Thyroid gland (tissue), 4 donors: ENCODE measurements around the gene POF1B. TPM values are rescaled to one million over a fixed set of nuclear protein-coding genes. Genes with fewer than 3 reads are reported as not detected.

Experiments
- DNase-seq, 2 donors: peaks; one replicate each; pipeline ENCODE4 v3.0.0-alpha.2; 2019
- H3K27ac ChIP-seq, 3 donors: fragments of 200-600 bp; sonication (generic); 1 replicate in 2 of 3; 2 replicates in 1 of 3; pipeline ENCODE4 v1.5.1; 2016 to 2019; ENCODE audit warnings: mild to moderate bottlenecking in 1 of 3, moderate library complexity in 1 of 3
- H3K27me3 ChIP-seq: fragments of 200-600 bp; sonication (generic); one replicate; pipeline ENCODE4 v1.5.1; 2019
- H3K36me3 ChIP-seq, 2 donors: fragments of 200-600 bp; sonication (generic); one replicate each; pipeline ENCODE4 v1.5.1; 2016 to 2019
- H3K4me1 ChIP-seq, 2 donors: fragments of 200-600 bp; sonication (generic); one replicate each; pipeline ENCODE4 v1.5.1; 2017 to 2019
- H3K4me3 ChIP-seq, 3 donors: fragments of 200-600 bp; sonication (generic); replicated peaks in 1 of 3; 1 replicate in 2 of 3; 2 replicates in 1 of 3; pipeline ENCODE4 v1.5.1; 2016; ENCODE audit warnings: mild to moderate bottlenecking in 1 of 3
- H3K9me3 ChIP-seq: fragments of 200-600 bp; sonication (generic); one replicate; pipeline ENCODE4 v1.5.1; 2017
- POLR2A ChIP-seq, 2 donors: fragments of 450-650 bp; IDR thresholded peaks; one replicate each; pipeline ENCODE4 v1.6.1; 2017; ENCODE audit warnings: antibody characterized with exemption in 2 of 2, mild to moderate bottlenecking in 2 of 2, moderate library complexity in 1 of 2
- WGBS, 2 donors: methylation state at CpG; one replicate each; pipeline ENCODE4 v1.1.5; 2017; 5-methylcytosine and 5-hydroxymethylcytosine counted together
- intact Hi-C: fragments of 100-400 bp; cut with DNase I; formaldehyde crosslinking; loops from one replicate; pipeline ENCODE4 v1.15.1; 2023
- total RNA-seq, 4 donors: library from RNA; depleted of rRNA; stranded (reverse); fragments of >200 nt; gene quantifications; one replicate each; pipeline ENCODE4 v1.2.3, GENCODE V29; 2016
- TF ChIP-seq, protein P1 (sequence below), 6 experiments: fragments of 200-600 bp in 3 of 6; fragments of 450-650 bp in 3 of 6; sonication (generic) in 3 of 6; IDR thresholded peaks; one replicate each; pipeline ENCODE4 v1.5.1; 2016 to 2019; ENCODE audit warnings: antibody characterized with exemption in 6 of 6, mild to moderate bottlenecking in 2 of 6, inconsistent platforms in 1 of 6, moderate library complexity in 1 of 6

Gene POF1B
- total RNA-seq, 4 donors from 2014 or later = 2.1 to 4.7 (median 3.2) TPM

DNA sequence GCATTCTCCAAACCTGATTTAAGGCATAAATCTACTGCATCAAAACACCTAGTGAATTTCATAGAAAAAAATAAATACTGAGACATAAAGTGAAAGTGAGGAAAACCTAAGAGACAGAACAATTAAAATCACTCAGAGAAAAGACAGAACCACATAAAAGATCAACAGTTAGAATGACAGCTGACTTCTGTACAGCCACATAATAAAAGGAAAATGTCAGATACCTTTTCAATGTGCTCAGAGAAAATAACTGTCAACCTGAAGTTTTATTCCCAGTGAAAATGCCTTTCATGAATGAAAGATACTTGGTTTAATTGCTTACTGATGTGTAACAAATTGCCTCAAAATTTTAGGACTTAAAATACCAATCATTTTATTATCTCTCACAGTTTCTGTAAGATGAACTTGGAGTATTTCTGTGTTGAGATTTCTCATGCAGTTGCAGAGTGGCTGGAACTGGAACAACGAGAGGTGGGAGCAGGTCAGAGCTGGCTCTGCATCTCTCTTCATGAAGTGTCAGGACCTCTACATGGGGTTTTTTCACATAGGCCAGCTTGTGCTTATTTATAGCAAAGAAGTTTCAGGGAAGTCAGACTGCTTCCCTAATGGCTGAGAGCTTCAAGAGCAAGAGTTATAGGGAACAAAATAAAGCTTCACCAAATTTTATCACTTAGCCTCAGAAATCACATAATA lies 11.9 kb upstream of the POF1B start:
- Histone ChIP-seq H3K36me3 (no peaks in the 10 kb centered on the region), H3K4me1 (no peaks in the 10 kb centered on the region), H3K4me3 (no peak overlapping the region), H3K27ac (no peak overlapping the region), H3K27me3 (no peaks in the 10 kb centered on the region), H3K9me3 (no peaks in the 10 kb centered on the region)
- no peak for DNase-seq
- 22 to 25% methylated on average over 1 of the region's 1 CpG for WGBS, 2 donors
- TF ChIP-seq, protein P1, sequence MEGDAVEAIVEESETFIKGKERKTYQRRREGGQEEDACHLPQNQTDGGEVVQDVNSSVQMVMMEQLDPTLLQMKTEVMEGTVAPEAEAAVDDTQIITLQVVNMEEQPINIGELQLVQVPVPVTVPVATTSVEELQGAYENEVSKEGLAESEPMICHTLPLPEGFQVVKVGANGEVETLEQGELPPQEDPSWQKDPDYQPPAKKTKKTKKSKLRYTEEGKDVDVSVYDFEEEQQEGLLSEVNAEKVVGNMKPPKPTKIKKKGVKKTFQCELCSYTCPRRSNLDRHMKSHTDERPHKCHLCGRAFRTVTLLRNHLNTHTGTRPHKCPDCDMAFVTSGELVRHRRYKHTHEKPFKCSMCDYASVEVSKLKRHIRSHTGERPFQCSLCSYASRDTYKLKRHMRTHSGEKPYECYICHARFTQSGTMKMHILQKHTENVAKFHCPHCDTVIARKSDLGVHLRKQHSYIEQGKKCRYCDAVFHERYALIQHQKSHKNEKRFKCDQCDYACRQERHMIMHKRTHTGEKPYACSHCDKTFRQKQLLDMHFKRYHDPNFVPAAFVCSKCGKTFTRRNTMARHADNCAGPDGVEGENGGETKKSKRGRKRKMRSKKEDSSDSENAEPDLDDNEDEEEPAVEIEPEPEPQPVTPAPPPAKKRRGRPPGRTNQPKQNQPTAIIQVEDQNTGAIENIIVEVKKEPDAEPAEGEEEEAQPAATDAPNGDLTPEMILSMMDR (IDR thresholded peaks at IDR 0.05) = no peak
- TF ChIP-seq POLR2A (IDR thresholded peaks at IDR 0.05) = no peak
- intact Hi-C loops = no loop called here

DNA sequence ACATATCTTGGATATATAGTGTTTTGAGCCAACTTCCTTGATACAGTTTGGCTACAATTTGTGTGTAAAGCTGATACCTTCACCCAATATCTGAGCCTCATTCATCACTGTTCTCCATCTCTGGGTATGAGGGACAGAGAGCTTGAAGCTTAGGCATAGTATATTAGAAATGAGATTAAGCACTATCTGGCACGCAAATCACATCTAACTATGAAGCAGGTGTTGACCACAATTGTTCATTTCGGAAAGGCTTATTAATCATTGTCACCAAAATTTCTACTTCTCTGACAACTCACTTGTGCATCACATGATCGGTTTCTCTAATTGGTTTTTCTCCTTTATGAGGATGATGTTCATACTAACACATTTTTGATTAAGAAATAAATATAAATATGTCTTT lies 2.1 kb upstream of the POF1B start:
- Histone ChIP-seq H3K27ac (no peak overlapping the region), H3K27me3 (no peaks in the 10 kb centered on the region), H3K4me1 (no peaks in the 10 kb centered on the region), H3K9me3 (no peaks in the 10 kb centered on the region), H3K4me3 (no peak overlapping the region), H3K36me3 (no peaks in the 10 kb centered on the region)
- 86 to 89% methylated on average over 3 of the region's 3 CpGs for whole genome bisulfite sequencing, 2 donors
- DNase-seq = no peak
- intact Hi-C loops = no loop called here
- no peak for TF ChIP-seq POLR2A (IDR thresholded peaks at IDR 0.05)
- TF ChIP-seq, protein P1 (IDR thresholded peaks at IDR 0.05) = no peak

DNA sequence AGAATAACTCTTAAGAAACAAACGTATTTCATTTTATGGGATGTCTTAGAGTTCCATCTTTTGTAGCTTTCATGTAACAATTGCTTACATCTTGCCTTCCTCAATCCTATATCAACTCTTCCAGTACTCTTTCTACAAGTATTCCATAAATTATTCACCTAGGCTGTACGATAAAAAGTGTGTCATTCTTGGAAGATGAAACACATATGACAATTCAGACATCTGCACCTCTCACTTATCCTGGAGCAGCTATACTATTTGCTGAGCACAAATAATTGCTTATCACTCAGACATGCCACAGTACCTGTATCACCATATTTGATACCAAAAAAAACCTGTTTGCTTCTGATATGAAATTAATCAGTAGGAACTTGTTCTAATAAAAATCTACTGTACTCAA lies 1.0 kb downstream of the POF1B start:
- no peaks in the 10 kb centered on the region for H3K4me1 ChIP-seq
- DNase-seq = no peak
- intact Hi-C loops = no loop called here
- no peaks in the 10 kb centered on the region for H3K27me3 ChIP-seq
- no peak overlapping the region for H3K27ac ChIP-seq
- WGBS, 2 donors = 75 to 76% methylated on average over 2 of the region's 2 CpGs
- no peak overlapping the region for H3K4me3 ChIP-seq
- H3K9me3 ChIP-seq = no peaks in the 10 kb centered on the region
- TF ChIP-seq, protein P1 (IDR thresholded peaks at IDR 0.05) = no peak
- TF ChIP-seq POLR2A (IDR thresholded peaks at IDR 0.05) = no peak
- H3K36me3 ChIP-seq = no peaks in the 10 kb centered on the region

DNA sequence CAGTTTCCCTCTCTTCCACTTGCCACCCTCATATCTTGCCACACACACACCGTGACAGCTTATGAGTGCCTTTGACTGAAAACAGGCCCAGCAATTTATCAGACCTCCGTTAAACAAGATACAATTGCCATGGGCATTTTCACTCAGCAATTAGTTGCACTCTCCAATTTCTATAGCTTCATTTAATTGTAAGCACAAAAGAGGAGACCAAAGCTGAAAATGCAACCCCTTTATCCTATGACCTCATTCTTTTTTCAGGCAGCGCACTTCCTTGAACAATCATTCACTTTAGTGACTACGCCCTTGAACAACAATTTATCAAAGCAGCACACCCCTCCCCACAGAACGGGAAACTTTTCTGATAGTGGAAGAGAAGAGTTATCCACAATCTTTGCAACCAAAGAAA lies 4.1 kb downstream of the POF1B start:
- intact Hi-C loops = no loop called here
- TF ChIP-seq, protein P1 (IDR thresholded peaks at IDR 0.05) = no peak
- no peak for TF ChIP-seq POLR2A (IDR thresholded peaks at IDR 0.05)
- Histone ChIP-seq H3K36me3 (no peaks in the 10 kb centered on the region), H3K27me3 (no peaks in the 10 kb centered on the region), H3K4me1 (no peaks in the 10 kb centered on the region), H3K9me3 (no peaks in the 10 kb centered on the region), H3K4me3 (no peak overlapping the region), H3K27ac (no peak overlapping the region)
- 58 to 71% methylated on average over 5 of the region's 5 CpGs for WGBS, 2 donors
- DNase-seq = no peak

DNA sequence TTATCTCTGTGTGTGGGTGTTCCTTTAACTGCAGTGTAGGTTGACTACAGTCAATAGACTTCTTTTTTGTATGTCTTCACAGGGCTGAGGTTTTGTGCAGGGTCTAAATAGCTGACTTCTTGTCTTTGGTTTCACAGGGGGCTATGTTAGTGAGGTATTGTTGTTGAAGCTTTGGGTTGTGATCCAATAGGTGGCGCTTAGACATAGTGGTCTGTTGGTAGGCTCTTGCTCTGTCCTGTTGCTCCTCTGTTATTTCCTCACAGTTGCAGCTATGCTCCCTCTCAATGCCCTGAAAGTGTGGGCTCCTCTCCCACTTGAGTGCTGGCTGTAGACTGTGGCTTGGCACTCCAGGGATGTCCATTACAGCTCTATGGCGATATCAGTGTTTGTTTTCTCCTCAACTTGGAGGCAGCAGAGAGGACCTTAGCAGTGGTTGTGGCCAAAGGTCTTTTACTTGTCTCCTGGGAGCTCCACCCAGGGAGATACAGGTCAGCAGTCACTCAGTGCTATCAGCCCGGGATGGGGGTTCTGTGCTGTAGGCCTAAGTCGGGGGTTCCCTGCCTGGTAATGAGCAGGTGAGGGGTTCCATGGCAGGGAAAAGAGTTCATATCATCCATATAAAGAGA lies 14.0 kb downstream of the POF1B start:
- WGBS, 2 donors = 43 to 68% methylated on average over 4 of the region's 4 CpGs
- intact Hi-C loops = no loop called here
- Histone ChIP-seq H3K9me3 (no peaks in the 10 kb centered on the region), H3K27ac (no peak overlapping the region), H3K4me1 (no peaks in the 10 kb centered on the region), H3K27me3 (no peaks in the 10 kb centered on the region), H3K36me3 (no peaks in the 10 kb centered on the region), H3K4me3 (no peak overlapping the region)
- TF ChIP-seq, protein P1 (IDR thresholded peaks at IDR 0.05) = no peak
- TF ChIP-seq POLR2A (IDR thresholded peaks at IDR 0.05) = no peak
- no peak for DNase-seq
